Measurements from ENCODE around the gene ZP2.

DNA sequence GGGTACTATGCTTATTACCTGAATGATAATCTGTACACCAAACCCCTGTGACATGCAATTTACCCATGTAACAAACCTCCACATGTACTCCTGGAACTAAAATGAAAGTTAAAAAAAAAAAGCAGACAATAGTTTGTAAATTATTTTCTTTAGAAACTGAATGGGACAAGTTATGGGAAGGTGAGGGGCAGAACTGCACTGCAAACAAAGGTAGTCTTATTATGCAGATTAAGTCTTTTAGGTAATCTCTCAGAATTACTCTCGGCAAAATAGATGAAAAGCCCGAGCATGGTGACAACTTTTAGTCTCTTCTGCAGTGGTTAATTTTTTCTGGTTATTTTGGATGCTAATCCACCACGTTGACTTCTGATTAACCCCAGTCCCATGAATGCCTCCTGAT lies 27.4 kb downstream of the ZP2 start:
- TF ChIP-seq EZH2 (IDR thresholded peaks at IDR 0.05; ENCODE audit: low read length, unreplicated experiment) (no peak), EZH2phosphoT487 (IDR thresholded peaks at IDR 0.05; ENCODE audit: borderline replicate concordance, low read length) (no peak)
- TF ChIP-seq, protein P1, sequence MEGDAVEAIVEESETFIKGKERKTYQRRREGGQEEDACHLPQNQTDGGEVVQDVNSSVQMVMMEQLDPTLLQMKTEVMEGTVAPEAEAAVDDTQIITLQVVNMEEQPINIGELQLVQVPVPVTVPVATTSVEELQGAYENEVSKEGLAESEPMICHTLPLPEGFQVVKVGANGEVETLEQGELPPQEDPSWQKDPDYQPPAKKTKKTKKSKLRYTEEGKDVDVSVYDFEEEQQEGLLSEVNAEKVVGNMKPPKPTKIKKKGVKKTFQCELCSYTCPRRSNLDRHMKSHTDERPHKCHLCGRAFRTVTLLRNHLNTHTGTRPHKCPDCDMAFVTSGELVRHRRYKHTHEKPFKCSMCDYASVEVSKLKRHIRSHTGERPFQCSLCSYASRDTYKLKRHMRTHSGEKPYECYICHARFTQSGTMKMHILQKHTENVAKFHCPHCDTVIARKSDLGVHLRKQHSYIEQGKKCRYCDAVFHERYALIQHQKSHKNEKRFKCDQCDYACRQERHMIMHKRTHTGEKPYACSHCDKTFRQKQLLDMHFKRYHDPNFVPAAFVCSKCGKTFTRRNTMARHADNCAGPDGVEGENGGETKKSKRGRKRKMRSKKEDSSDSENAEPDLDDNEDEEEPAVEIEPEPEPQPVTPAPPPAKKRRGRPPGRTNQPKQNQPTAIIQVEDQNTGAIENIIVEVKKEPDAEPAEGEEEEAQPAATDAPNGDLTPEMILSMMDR (conservative IDR thresholded peaks at IDR 0.05; ENCODE audit: low read depth, low read length) = no peak

Measured in PC-3 (cell line).